ENCODE results near the gene PAK6. TPM values are rescaled to one million over a fixed set of nuclear protein-coding genes. Genes with fewer than 3 reads are reported as not detected.

The PAK6 gene
- total and polyA plus RNA-seq, 9 of the 15 experiments (the other 6 are each of a cell fraction or from before 2014, with no cell fraction given) = 0.03 to 0.74 (median 0.16) TPM; not detected in 2

DNA sequence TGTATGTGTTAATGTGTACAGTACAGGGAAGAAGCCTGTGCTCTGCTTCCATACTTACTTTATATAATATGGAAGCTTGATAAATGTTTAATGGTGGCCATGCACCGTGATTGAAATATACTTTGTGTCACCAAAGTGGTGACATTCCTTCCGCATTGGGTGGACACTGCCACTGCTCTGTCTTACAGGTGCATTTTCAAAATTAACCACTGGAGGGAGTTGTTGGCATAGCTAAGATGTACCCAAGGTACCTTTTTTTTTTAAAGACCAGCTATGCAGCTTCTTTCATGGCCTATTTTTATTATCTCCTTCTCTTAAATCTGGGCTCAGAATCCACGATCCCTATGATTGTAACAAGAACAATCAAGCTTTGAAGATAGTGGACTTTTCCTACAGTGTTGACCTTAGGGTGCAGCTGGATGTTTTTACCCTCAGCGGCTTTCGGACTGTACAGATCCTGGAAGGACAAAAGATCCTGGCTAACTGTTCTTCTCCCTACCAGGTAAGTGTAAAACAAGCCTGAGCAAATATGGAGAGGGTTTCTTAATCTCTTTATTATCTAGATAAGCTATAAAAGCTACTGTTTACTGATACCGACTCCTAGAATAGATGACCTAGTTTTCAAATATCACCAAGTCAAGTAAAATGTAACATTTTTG, 21.6 kb upstream of the PAK6 start (continued):
- TF ChIP-seq, protein P1, sequence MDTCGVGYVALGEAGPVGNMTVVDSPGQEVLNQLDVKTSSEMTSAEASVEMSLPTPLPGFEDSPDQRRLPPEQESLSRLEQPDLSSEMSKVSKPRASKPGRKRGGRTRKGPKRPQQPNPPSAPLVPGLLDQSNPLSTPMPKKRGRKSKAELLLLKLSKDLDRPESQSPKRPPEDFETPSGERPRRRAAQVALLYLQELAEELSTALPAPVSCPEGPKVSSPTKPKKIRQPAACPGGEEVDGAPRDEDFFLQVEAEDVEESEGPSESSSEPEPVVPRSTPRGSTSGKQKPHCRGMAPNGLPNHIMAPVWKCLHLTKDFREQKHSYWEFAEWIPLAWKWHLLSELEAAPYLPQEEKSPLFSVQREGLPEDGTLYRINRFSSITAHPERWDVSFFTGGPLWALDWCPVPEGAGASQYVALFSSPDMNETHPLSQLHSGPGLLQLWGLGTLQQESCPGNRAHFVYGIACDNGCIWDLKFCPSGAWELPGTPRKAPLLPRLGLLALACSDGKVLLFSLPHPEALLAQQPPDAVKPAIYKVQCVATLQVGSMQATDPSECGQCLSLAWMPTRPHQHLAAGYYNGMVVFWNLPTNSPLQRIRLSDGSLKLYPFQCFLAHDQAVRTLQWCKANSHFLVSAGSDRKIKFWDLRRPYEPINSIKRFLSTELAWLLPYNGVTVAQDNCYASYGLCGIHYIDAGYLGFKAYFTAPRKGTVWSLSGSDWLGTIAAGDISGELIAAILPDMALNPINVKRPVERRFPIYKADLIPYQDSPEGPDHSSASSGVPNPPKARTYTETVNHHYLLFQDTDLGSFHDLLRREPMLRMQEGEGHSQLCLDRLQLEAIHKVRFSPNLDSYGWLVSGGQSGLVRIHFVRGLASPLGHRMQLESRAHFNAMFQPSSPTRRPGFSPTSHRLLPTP (IDR thresholded peaks at IDR 0.05; ENCODE audit: borderline replicate concordance, extremely low read depth, insufficient read length) = no peak
- peak; percentile 97 for TF ChIP-seq ZNF384 (IDR thresholded peaks at IDR 0.05; ENCODE audit: low read depth, low read length)
- no peak for TF ChIP-seq SMAD3 (CRISPR knock-in tag; conservative IDR thresholded peaks at IDR 0.05)
- TF ChIP-seq ARHGAP35 (IDR thresholded peaks at IDR 0.05; ENCODE audit: partially characterized antibody) = no peak
- TF ChIP-seq, protein P2, sequence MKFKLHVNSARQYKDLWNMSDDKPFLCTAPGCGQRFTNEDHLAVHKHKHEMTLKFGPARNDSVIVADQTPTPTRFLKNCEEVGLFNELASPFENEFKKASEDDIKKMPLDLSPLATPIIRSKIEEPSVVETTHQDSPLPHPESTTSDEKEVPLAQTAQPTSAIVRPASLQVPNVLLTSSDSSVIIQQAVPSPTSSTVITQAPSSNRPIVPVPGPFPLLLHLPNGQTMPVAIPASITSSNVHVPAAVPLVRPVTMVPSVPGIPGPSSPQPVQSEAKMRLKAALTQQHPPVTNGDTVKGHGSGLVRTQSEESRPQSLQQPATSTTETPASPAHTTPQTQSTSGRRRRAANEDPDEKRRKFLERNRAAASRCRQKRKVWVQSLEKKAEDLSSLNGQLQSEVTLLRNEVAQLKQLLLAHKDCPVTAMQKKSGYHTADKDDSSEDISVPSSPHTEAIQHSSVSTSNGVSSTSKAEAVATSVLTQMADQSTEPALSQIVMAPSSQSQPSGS (CRISPR knock-in tag; IDR thresholded peaks at IDR 0.05) = no peak
- TF ChIP-seq CREB3L1 (IDR thresholded peaks at IDR 0.05; ENCODE audit: borderline replicate concordance, low read depth) = no peak
- TF ChIP-seq HIVEP1 (CRISPR knock-in tag; IDR thresholded peaks at IDR 0.05) = no peak
- no peak for TF ChIP-seq C11orf30 (IDR thresholded peaks at IDR 0.05; ENCODE audit: low read depth)
- no peak for TF ChIP-seq ZBTB40 (IDR thresholded peaks at IDR 0.05)
- no peak for TF ChIP-seq ZBTB40 (CRISPR knock-in tag; IDR thresholded peaks at IDR 0.05)
- no peak for TF ChIP-seq ZNF764 (CRISPR knock-in tag; IDR thresholded peaks at IDR 0.05; ENCODE audit: low read depth)
- no peak for TF ChIP-seq NCOA1 (IDR thresholded peaks at IDR 0.05; ENCODE audit: low read depth)
- no peak for TF ChIP-seq MIER1 (IDR thresholded peaks at IDR 0.05; ENCODE audit: low read depth)

Data from K562 (cell line).